Activated naive CD4-positive, alpha-beta T cell treated with anti-CD3 and anti-CD28 coated beads, Interleukin-2, amount 50 U/mL, for 24 hours (primary cell): ENCODE data around the gene PARD6A.
A peak's percentile ranks its signal among the peaks of the same experiment; 100 is the strongest.

Source experiments
- H3K27ac Mint-ChIP-seq: one replicate; pipeline ENCODE4 v1.8.0; 2021; ENCODE audit warnings: mild to moderate bottlenecking, mixed read lengths
- H3K27me3 Mint-ChIP-seq: one replicate; pipeline ENCODE4 v1.8.0; 2021; ENCODE audit warnings: mixed read lengths
- H3K36me3 Mint-ChIP-seq: one replicate; pipeline ENCODE4 v1.8.0; 2021; ENCODE audit warnings: mixed read lengths
- H3K4me1 Mint-ChIP-seq: one replicate; pipeline ENCODE4 v1.8.0; 2021; ENCODE audit warnings: mixed read lengths
- H3K4me3 Mint-ChIP-seq: one replicate; pipeline ENCODE4 v1.8.0; 2021; ENCODE audit warnings: mild to moderate bottlenecking, mixed read lengths
- H3K9me3 Mint-ChIP-seq: one replicate; pipeline ENCODE4 v1.8.0; 2021; ENCODE audit warnings: mixed read lengths

Gene PARD6A

DNA sequence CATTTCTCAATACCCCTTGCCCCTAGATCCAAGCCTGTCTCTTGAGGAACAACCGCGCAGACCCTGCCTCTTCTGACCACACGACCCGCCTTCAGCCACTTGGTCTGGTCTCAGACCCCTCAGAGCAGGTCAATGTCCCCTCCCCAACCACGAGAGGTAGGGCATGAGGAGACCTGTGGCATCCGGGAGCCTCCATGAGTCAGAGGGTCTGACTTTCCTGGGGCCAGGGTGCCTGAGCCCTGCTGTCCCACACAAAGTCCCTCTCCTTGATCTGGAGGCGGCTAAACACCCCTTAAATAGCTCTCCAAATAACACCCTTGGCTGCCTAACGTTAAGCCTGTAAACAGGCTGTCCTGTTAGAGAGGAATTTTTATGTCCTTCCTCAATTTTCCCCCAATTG lies 10.7 kb upstream of the PARD6A start:
- Mint-ChIP-seq H3K4me1 (peaks cover 18% of the 10 kb centered on the region), H3K9me3 (no peaks in the 10 kb centered on the region), H3K27me3 (no peaks in the 10 kb centered on the region), H3K36me3 (peaks cover 9% of the 10 kb centered on the region), H3K27ac (no peak overlapping the region), H3K4me3 (no peak overlapping the region)

DNA sequence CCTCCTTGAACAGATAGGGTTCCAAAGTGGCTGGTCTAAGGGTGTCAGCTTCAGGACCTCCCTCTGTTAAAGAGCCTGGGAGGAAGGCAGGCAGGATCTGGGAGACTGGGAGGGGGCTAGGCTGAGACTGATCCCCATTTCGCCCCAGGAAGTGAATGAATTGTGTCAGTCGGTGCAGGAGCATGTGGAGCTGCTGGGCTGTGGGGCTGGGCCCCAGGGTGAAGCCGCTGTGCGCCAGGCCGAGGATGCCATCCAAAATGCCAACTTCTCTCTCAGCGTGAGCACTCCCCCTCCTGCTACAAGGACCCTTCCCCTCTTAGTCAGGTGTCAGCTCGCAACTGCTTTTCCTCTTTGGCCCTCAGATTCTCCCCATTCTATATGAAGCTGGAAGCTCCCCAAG lies 9.7 kb upstream of the PARD6A start:
- no peaks in the 10 kb centered on the region for H3K27me3 Mint-ChIP-seq
- H3K27ac Mint-ChIP-seq = peak overlapping the region; percentile 26
- peaks cover 22% of the 10 kb centered on the region for H3K4me1 Mint-ChIP-seq
- H3K36me3 Mint-ChIP-seq = peaks cover 14% of the 10 kb centered on the region
- no peak overlapping the region for H3K4me3 Mint-ChIP-seq
- H3K9me3 Mint-ChIP-seq = no peaks in the 10 kb centered on the region

DNA sequence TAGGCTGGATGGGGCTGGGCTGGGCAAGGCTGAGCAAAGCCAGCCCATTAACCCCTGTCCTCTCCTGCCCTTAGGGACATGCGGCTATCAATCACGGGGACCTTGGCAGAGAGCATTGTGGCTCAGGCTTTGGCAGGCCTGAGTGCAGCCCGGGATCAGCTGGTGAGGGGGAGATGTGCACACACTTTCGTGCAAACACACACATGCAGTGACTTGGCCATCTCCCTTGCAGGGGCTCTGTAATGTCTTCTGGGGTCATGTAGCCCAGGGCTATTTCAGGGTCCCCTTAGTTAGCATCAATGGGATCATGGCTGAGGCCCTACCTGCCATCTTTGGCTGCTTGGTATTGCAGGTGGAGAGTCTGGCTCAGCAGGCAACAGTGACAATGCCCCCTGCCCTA lies 8.9 kb upstream of the PARD6A start:
- no peaks in the 10 kb centered on the region for H3K27me3 Mint-ChIP-seq
- H3K4me1 Mint-ChIP-seq = peaks cover 19% of the 10 kb centered on the region
- H3K27ac Mint-ChIP-seq = no peak overlapping the region
- no peak overlapping the region for H3K4me3 Mint-ChIP-seq
- H3K36me3 Mint-ChIP-seq = peaks cover 14% of the 10 kb centered on the region
- H3K9me3 Mint-ChIP-seq = no peaks in the 10 kb centered on the region

DNA sequence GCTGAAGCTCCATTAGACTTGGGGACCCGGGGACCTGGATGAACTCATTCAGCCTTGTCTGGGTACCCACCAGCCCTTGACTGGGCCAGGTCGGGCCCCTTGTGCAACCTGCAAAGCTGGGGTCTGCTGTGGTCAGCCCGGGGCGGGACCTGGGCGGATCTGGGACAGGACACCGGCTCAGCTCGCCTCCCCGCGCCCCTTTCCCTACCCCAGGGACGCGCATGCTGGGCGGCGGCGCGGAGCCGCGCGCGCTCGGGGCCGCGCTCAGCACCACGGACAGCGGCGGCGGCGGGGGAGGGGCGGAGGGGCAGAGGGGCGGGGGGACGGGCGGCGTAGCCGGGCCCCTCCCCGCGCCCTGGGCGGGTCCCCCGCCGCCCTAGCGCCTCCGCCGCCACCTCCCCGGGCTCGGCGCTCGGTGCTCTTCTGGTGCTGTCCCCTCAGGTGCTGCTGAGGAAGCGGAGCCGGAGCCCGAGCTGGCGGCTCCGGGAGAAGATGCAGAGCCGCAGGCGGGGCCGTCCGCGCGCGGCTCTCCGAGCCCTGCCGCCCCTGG lies 8.1 kb upstream of the PARD6A start:
- H3K27me3 Mint-ChIP-seq = no peaks in the 10 kb centered on the region
- peaks cover 14% of the 10 kb centered on the region for H3K36me3 Mint-ChIP-seq
- no peak overlapping the region for H3K27ac Mint-ChIP-seq
- H3K9me3 Mint-ChIP-seq = no peaks in the 10 kb centered on the region
- no peak overlapping the region for H3K4me3 Mint-ChIP-seq
- H3K4me1 Mint-ChIP-seq = peaks cover 19% of the 10 kb centered on the region

DNA sequence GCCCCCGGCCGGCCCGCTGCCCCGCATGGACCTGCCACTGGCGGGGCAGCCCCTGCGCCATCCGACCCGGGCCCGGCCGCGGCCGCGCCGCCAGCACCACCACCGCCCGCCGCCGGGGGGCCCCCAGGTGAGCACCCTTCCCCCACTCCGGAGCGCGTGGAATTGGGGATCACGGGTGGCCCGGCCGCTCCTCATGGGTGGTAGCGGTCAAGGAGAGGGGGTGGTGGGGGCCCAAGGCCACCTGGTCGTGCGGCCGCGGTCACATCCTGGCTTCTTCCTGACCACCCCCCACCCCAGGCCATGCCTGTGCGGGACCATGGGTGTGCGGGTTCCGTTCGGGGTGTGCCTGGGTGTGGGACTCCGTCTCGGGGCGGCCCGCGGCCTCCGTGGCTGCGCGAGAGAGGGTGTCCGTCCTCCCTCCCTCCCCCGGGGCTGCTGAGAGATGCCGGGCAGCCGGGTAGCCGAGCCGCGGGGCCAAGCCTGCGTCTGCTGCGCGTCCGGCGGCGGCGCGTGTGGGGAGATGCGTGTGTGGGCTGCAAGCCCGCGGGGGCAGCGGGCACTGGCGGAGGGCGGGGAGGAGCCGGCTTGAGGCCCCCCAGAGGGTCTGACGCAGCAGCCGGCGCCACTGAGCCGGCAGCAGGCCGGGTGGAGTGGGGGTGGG lies 7.5 kb upstream of the PARD6A start:
- Mint-ChIP-seq H3K36me3 (peaks cover 14% of the 10 kb centered on the region), H3K27ac (no peak overlapping the region)

DNA sequence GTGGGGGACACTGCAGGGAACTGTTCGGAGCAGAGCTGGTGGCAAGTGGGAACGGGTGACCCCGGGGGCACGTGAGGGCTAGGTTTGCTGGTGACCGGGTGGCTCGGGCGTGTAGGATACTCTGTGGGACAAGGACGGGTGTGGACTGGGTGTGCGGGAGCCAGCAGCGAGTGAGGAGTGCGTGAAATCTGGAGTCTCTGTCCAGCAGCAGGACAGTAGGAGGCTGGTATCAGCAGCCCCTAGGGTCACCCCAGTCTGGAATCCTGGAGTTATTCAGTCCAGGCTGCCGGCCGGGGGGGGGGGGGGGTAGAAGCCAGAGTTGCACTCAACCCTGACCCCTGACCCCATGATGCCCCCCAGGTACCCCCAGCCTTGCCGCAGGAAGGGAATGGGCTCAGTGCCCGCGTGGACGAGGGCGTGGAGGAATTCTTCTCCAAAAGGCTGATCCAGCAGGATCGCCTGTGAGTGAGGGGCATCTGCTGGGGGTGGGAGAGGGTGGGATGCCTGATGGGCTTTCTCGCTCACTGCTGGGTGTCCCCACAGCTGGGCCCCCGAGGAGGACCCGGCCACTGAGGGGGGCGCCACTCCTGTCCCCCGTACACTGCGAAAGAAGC lies 6.9 kb upstream of the PARD6A start:
- H3K4me1 Mint-ChIP-seq = peaks cover 19% of the 10 kb centered on the region
- H3K4me3 Mint-ChIP-seq = no peak overlapping the region
- H3K9me3 Mint-ChIP-seq = no peaks in the 10 kb centered on the region
- no peaks in the 10 kb centered on the region for H3K27me3 Mint-ChIP-seq
- H3K36me3 Mint-ChIP-seq = peaks cover 14% of the 10 kb centered on the region
- no peak overlapping the region for H3K27ac Mint-ChIP-seq

More for the DNA sequence above, 7.5 kb upstream of the PARD6A start:
- no peaks in the 10 kb centered on the region for H3K9me3 Mint-ChIP-seq
- no peaks in the 10 kb centered on the region for H3K27me3 Mint-ChIP-seq
- no peak overlapping the region for H3K4me3 Mint-ChIP-seq
- H3K4me1 Mint-ChIP-seq = peaks cover 19% of the 10 kb centered on the region

DNA sequence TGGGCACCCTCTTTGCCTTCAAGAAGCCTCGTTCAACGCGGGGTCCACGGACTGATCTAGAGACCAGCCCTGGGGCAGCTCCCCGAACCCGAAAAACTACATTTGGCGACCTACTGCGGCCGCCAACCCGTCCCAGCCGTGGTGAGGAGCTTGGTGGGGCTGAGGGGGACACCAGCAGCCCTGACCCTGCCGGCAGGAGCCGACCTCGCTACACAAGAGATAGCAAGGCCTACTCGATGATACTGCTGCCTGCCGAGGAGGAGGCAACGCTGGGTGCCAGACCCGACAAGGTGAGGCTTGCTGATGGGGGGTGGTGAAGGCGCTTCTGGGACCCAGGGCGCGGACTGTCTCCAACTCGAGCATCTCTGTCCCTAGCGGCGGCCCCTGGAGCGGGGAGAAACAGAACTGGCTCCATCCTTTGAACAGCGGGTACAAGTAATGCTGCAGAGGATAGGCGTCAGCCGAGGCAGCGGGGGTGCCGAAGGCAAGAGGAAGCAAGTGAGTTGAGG lies 6.3 kb upstream of the PARD6A start:
- Mint-ChIP-seq H3K27me3 (no peaks in the 10 kb centered on the region), H3K9me3 (no peaks in the 10 kb centered on the region), H3K4me1 (peaks cover 19% of the 10 kb centered on the region), H3K27ac (no peak overlapping the region), H3K4me3 (no peak overlapping the region), H3K36me3 (peaks cover 14% of the 10 kb centered on the region)

DNA sequence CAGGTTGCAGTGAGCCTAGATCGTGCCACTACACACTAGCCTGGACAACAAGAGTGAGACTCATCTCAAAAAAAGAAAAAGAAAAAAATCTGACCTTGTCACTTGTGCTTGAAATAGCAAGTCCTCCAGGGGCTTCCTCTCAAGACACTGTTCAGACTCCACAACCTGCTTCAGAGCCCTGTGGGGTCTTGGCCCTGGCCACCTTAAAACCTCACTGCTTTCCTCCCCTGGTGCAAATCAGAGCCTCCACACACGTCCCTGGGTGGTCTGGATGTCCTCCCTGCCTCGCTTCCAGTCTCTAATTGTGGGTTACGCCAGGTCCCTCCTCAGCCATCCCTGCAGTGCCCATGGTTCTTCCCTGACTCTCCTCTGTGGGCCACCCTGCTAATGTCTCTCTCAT lies 5.4 kb upstream of the PARD6A start:
- peak overlapping the region; percentile 55 for H3K27ac Mint-ChIP-seq
- H3K4me1 Mint-ChIP-seq = peaks cover 13% of the 10 kb centered on the region
- no peaks in the 10 kb centered on the region for H3K9me3 Mint-ChIP-seq
- no peaks in the 10 kb centered on the region for H3K27me3 Mint-ChIP-seq
- peaks cover 14% of the 10 kb centered on the region for H3K36me3 Mint-ChIP-seq
- H3K4me3 Mint-ChIP-seq = no peak overlapping the region

DNA sequence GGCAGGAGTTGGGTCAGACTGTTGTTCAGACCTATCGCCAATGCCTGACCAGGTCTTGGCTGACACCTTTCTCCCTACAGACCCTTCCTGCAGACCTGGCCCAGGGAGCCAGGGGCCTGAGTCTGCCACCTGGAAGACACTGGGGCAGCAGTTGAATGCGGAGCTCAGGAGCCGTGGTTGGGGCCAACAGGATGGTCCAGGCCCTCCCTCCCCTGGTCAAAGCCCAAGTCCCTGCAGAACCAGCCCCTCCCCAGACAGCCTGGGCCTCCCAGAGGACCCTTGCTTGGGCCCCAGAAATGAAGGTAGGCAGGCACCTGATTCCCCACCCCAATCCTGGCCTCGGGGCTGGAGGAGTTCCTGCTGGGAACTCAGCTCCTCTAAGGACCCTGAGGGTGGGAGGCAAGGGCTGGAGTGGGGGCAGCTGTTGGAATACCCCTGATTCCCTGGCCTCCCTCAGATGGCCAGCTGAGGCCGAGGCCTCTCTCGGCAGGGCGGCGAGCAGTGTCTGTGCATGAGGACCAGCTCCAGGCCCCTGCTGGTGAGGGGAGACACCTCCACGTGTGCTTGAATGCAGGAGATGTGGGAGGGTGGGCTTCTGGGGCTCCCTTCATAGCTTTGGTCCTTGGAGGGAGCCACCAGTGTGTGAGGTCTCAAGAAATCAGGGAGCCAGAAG lies 4.3 kb upstream of the PARD6A start:
- H3K36me3 Mint-ChIP-seq = peaks cover 8% of the 10 kb centered on the region
- peaks cover 13% of the 10 kb centered on the region for H3K4me1 Mint-ChIP-seq
- H3K9me3 Mint-ChIP-seq = no peaks in the 10 kb centered on the region
- no peak overlapping the region for H3K27ac Mint-ChIP-seq
- H3K27me3 Mint-ChIP-seq = no peaks in the 10 kb centered on the region
- H3K4me3 Mint-ChIP-seq = no peak overlapping the region

DNA sequence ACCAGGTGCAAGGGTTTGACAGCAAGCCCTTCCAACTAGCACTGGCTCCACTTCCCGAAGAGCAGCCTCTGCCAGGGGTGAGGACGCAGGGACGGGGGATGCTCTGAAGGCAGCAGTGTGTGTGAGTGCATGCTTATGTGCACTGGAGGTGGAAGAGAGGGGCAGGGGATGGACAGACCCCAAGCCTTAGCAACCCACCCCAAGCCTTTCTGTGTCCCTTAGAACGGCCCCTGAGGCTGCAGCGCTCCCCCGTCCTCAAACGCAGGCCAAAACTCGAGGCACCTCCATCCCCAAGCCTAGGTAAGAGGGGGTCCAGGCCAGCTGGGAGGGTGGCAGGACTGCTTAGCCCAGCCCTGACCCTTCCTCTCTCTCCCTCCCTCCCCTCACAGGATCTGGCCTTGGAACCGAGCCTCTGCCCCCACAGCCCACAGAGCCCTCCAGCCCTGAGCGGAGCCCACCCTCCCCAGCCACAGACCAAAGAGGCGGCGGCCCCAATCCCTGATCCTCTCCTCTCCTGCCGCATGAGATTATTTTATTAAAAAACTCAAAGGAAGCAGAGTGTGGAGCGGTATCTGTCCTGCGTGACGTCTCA lies 3.6 kb upstream of the PARD6A start:
- peaks cover 6% of the 10 kb centered on the region for H3K36me3 Mint-ChIP-seq
- H3K4me3 Mint-ChIP-seq = no peak overlapping the region

DNA sequence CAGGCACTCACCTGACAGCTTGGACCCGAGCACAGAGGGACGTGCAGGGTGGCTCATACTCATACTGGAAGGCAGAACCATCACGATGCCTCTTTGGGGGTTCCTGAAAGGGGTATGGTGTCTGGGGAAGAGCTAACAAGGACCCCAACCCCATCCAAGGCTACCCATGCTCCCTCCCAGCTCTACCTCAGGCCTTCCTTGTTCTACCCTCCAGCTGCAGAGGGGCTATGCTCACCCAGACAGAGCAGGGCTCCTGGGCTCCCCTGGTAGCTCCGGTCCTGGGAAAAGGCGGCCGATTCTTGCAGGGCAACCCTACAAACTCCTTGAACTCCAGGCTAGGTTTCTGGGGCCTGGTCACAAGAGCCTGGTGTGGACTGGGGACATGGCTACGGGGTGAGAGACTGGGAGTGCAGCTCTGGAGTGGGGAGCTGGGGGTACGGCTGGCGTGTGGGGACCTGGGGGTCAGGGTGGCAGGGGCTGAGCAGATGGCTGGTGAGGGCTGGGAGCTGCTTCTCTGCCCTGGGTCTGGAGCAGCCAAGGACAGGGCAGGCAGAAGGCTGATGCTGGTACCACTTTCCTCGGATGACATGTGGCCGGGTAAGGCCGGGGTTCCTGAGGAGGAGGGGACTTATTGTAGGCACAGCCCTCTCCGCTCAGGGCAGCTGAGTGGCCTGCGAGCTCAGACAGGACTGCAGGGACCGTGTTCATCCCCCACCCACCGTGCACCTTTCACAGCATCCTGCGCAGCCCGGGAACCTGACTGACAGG lies 2.8 kb upstream of the PARD6A start:
- H3K4me3 Mint-ChIP-seq = peak overlapping the region; percentile 11
- peak overlapping the region; percentile 12 for H3K27ac Mint-ChIP-seq

More for the DNA sequence above, 3.6 kb upstream of the PARD6A start:
- Mint-ChIP-seq H3K27me3 (no peaks in the 10 kb centered on the region), H3K27ac (no peak overlapping the region), H3K9me3 (no peaks in the 10 kb centered on the region), H3K4me1 (peaks cover 16% of the 10 kb centered on the region)

DNA sequence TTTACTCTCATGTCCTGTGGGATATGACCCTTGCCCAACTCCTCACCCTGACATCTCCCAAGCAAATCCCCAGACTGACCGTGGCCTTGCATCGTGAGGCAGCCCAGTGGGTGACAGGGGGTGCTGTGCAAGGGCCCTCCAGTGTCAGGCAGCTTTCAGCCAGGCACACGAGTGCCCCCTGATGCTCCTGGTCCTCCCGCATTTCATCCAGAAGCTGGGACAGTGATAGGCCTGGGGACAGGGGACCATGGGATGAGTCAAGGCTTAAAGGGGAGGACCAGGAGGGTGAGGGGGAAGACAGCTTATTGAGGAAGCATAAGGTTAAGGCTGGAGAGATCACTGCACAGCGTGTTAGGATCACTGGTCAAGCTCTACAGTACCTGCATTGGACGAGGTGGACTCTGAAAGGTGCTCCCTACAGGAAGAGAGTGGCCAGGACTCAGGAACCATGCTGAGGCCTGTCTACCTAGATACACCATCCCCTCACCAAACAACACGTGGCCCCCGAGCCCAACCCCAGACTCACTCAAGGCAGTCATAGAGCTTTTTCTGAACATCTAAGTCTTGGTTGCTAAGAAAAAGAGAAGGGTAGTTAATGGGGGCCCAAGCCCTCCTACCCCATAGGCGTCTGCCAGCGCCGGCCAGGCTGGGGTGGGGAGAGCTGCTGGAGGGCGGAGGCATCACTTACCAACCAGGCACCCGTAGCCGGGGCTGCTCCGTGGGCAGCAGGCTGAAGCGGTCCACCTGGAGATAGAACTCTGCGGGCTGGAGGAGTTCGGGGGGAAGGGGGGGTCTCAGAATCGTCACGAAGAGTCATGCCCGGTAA lies 1.7 kb upstream of the PARD6A start:
- Mint-ChIP-seq H3K4me1 (peaks cover 15% of the 10 kb centered on the region), H3K4me3 (peak overlapping the region; percentile 93), H3K9me3 (no peaks in the 10 kb centered on the region), H3K36me3 (peaks cover 5% of the 10 kb centered on the region), H3K27ac (no peak overlapping the region), H3K27me3 (no peaks in the 10 kb centered on the region)

More for the DNA sequence above, 2.8 kb upstream of the PARD6A start:
- H3K27me3 Mint-ChIP-seq = no peaks in the 10 kb centered on the region
- peaks cover 5% of the 10 kb centered on the region for H3K36me3 Mint-ChIP-seq
- peaks cover 15% of the 10 kb centered on the region for H3K4me1 Mint-ChIP-seq
- H3K9me3 Mint-ChIP-seq = no peaks in the 10 kb centered on the region

DNA sequence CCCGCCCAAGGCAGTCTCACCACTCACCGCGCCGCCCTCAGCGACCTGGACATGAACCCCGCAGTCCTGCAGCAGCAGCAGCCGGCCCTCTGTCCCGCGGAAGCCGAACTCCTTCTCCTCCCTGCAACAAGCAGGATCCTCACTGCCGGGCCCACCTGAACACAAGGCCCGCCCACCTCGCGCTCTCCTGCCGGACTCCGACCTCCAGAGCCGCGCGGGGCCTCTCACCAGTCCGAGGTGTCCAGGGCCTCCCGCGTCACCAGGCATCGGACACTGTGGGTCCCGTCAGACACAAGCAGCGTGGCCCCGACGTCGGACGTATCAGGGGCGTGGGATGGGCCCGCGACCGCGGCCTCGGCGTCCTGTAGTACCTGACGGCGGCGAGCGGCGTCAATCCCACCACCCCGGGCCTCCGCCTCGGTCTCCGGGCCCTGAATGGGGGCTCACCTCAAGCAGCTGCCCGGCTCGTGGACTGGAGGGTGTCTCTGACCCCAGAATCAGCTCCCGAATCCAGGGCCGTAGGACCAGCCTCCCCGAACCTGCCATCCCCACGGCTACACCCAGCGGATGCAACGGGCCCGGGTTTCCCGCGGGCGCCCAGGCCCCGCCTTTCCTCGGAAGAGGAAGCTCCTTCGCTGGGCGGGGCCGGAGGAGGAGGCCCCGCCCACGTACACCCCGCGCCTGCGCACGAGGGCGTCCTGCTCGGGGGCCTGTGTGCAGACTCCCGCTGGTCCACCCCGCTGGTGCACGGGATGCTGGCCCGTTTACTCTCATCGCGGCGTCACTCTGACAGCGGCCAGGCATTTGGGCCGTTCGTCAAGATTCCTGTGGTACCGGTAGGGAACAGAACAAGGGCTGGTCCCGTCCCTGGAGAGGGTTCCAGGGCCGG lies 841 bp upstream of the PARD6A start, which contains the start of gene ACD:
Gene ACD, minus strand, starts transcription at position 586 of the 889 bp plus-strand sequence. Its CDS starts 40 bp downstream, at position 546.
- H3K27ac Mint-ChIP-seq = peak within 1 kb of the TSS; percentile 93
- H3K9me3 Mint-ChIP-seq = no peaks in the 10 kb centered on the region
- H3K4me1 Mint-ChIP-seq = peaks cover 15% of the 10 kb centered on the region
- H3K4me3 Mint-ChIP-seq = peak within 1 kb of the TSS; percentile 93
- no peaks in the 10 kb centered on the region for H3K27me3 Mint-ChIP-seq
- peaks cover 5% of the 10 kb centered on the region for H3K36me3 Mint-ChIP-seq
